Measurements from ENCODE around the gene RIPOR3.
"Not testable (repeated sequence)": the region's sequence is repeated elsewhere in the genome, so short reads cannot be mapped to it uniquely, and the experiment has no call there.

The RIPOR3 gene

DNA sequence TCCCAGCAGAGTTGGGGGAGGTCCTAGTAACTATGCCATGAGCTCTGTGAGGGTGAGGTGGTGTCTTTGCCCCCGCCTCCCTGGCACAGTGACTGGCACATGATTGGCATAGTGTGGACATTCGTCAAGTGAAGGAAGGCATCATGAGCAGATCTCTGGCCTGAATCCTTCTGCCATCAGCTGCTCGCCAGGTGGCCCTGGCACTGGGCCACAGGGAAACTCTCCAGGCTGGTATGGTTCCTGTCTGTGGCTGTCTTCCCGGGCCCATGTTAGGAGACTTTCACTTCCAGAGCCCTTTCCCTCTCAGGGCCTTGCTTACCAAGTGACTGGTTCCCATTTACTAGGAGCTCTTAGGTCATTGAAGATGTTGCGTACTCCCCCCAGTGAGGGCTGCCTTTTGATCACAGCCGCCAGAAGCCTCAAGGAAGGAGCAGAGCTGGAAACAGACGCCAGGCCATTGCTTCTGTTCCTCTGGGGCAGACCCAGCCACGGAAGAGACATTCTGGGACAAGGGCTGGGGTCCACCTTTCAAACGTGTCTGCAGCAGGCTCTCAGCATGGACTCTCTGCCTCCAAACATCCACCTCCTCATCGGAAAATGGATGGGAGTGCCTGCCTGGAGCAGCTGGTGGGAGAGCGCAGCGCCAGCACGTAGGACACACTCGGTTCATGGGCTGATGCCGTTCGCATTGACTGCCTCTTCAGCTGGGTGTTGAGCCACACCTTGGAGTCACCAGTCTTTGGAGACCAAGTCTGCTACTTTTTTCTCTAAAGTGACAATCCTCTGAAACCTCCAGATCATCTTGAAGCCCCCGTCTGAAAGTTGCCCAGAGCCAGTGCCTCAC, 113.9 kb downstream of the RIPOR3 start:
- DNase-seq, result peak in 2 of 51 donors; percentile 16 to 38

DNA sequence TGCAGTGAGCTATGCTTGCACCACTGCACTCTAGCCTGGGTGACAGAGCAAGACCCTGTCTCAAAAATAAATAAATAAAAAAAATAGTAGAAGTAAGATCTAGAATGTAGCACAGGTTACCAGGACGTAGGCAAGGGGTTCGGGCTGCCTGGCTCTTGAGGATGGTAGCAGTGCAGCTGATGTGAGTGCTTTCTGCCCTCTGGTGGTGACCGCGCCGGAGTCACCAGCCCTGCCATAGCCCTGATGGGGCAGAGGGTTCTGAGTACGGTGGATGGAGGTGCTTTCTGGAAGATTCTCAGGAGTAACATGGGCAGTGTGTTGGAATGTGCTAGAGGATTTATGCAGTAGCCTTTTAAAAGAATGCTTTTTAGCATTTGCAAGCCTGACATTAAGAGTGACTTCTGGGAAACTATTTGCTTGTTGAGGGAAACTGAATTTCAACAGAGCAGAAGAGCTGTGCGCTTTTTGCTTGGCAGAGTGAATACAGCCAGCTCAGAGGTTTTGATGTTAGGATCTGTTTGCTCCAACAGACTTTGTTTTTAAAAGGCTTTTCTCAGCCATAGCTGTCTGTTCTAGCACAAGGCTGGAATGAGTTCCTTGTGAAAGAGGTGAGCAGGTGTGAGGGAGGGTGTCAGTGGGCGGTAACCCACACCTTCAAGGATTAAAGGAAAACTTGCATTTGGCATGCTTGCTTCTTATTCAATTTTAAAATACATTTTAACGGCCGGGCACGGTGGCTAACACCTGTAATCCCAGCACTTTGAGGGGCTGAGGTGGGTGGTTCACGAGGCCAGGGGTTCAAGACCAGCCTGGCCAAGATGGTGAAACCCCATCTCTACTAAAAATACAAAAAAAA, 115.2 kb downstream of the RIPOR3 start:
- DNase-seq, result peak in 32 of 51 donors; percentile 10 to 69 (median 44)

DNA sequence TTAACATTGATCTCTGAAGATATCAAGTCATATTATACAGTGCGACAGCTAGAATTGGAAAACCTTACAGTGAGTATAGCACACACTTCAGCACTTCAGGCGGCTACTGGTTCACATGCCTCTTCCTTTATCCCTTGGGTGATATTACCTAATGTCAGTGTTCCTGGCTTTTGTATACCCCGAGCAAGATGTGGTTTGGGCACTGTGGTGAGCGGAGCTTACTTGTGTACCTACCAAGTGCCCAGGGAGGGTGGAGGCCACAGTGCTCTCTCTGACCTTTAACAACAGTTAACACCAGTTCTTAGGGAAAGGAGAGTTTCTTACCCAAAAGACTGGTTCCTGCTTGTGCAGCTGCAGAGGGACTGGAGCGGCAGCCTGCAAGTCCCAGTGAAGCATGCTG, 116.8 kb downstream of the RIPOR3 start:
- DNase-seq, result no peak

DNA sequence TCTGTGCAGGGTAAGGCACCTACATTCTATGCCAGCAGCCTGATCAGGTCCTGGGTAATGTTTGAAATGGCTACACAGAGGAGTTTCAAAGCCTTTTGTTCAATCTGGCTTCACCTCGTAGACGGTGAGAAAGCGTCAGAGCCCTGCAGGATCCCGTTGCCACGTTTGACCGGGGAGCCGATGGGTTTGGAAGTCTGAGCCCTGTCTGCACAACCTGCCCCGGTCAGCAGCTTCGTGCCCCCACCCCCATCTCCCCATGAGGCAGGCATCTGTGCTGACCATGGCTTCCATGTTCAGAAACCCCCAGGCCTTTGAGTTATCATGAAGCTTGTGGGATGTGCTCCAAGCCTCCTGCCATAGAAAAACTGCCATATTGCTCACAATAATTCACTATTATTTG, 117.2 kb downstream of the RIPOR3 start:
- DNase-seq, result no peak

DNA sequence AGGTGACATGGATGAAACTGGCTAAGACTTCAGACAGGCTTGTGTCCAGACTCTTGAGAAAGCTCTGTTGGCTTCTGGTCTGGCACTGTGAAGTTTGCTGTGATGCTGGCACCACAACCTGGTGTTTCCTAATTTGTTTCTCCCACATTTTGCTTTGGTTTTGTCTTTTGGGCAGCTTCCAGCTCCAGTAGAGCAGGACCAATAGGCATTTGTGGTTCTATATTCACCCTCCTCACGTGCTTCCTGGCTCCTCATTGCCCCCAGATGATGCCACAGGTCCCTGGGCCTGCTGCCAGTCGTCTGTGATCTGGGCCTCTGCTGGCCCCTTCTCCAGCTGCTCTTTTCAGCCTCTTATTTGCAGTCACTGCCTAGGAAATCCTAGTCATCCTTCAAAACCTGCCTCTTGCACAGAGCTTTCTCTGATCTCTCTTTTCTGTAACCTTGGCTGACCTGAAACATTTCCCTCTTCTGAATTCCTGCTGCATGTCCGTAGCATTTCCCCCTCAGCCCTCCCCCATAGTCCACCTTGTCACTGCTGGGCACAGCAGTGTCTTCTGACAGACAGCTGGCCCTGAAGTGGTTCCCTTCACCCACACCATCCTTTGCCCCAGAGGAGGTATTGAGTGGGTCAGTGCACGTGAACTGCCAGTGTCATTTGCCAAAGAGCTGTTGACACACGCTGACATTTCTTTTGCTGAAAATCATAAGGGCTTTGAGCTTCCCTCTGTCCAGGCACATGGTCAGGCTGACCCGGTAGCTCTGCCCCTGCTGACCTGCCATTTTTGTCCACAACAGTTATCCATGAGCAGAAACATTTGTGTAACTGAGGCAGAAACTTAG, 118.2 kb downstream of the RIPOR3 start:
- DNase-seq, result peak in 34 of 51 donors; percentile 14 to 76 (median 40)

DNA sequence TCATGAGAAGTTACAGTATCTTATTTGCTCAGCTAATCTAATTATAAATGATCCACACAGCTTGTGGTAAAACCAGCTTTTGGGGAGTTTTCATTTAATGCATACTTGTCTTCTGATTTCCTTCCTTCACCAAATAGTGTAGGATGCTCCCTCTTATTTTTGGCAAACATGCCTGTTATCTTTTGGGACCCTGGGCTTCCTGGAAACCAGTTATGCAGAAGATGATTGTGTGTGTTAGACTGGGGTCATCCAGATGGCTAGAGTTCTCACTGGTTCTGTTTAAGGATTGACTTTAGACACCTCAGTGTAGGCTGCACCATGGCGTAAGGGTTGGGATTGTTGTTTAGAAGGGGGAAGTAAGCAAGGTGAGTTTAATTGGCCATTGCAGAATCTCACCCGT, 119.9 kb downstream of the RIPOR3 start:
- no peak for DNase-seq

DNA sequence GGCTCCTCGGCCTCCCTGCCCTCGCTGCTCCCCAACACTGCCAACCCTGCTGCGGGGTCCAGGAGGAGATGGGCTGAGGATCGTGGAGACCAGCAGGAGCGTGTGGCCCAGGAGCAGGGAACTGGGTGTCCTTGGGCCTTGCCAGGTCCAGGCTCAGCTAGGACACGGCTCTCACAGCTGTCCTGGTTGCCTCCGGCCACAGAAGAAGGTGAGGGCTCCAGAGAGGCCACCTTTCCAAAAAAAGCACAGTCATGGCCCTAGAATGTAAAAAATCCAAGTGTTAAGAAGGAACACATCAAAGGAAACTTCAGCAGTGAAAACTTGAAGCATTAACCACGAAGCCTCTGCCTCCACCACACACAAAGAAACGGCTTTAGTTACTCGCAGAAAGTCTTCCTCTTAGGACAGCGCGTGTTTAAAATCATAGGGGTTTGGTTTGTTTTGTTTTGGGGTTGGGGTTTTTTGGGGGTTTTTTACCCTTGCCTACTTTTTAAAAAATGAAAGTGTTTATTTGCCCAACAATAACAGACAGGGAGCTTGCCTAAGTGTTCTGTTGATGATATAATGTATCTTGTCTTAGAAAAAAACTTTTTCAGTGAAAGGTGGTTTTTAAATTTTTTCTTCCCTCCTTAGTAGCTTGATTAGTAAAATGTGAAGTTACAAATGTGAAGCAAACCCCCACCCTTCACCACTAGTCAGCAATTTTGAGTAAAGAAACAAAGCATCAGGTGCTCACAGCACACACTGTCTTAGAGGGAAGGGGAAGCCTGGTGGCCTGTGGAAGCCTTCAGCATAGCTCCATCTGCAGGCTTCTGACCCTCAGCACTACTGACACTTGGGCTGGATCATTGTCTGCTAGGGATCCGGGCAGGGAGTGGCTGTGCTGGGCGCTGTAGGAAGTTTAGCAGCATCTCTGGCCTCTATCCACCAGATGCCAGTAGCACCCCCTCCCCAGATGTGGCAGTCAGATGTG, 121.2 kb downstream of the RIPOR3 start:
- DNase-seq, result no peak

DNA sequence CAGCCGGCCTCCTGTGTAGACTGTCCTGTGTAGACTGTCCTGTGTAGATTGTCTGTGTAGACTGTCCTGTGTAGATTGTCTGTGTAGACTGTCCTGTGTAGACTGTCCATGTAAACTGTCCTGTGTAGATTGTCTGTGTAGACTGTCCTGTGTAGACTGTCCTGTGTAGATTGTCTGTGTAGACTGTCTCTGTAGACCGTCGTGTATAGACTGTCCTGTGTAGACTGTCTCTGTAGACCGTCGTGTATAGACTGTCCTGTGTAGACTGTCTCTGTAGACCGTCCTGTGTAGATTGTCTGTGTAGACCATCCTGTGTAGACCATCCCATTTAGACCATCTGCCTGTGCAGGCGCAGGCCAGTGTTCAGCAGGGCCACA, 121.9 kb downstream of the RIPOR3 start:
- DNase-seq, result not testable (repeated sequence)

DNA sequence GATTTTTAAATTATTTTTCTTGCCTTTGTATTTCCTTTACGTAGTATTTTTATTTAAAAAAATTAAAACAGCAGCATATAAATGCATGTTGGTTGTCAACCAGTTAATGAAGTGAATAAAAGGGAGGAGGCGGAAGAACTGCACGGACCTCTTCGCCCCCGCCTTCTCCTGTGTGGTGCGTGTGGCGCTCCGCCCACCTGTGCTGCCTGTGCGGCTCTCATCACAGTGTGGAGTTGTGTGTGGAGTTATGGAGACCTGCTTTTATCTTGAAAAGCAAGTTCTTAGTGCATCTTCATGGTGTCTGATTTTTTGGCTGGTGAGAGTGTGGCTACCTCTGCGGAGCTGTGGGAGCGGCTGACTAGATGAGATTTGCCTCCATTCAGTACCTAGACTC, 122.8 kb downstream of the RIPOR3 start:
- DNase-seq, result peak in 2 of 51 donors; percentile 48 to 50

DNA sequence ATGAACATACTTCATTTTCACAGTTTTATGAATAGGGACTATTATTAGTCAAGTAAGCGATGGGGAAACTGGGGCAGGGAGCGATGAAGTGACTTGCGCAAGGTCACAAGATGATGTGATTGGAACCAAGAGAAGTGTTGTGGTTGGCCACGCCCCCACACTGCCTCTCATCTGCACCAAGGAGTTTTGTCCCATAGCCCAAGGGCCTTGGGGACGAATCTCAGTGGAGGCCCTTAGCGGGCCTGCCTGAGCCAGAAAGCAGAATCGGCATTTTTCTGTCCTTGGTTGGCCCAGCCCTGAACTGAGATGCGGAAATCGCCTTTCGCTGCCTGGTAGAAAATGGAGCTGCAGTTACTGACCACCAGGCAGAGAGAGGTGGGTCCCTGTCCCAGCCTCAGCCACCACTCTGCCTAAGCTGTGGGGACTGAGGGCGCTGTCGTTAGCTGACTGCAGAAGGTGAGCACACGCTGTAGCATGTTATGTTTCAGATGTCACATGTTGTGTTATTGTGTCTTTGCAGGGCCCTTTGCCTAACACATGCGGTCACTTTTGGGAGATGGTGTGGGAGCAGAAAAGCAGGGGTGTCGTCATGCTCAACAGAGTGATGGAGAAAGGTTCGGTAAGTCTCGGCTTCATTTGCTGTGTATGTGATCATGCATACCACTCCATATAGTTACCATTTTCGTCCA, 123.3 kb downstream of the RIPOR3 start:
- DNase-seq, result no peak

DNA sequence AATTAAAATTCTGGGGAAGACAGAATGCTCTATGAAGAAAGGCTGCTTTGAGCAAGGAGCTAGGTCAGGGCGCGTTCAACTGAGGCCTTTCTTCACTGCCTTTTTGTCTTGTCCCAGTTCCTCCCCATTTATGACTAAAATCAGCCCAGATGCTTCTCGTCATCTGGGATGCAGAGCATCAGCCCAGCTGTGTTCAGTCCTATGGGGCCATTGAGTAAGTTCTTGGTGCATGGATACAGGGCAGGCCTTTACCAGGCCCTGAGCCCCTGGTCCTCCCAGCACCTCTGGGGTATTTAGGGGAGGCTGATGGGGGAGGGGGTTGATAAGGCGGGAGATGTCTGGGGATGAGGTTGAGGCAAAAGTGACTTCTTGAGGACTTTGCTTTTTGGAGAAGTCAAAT, 125.5 kb downstream of the RIPOR3 start:
- DNase-seq, result no peak

DNA sequence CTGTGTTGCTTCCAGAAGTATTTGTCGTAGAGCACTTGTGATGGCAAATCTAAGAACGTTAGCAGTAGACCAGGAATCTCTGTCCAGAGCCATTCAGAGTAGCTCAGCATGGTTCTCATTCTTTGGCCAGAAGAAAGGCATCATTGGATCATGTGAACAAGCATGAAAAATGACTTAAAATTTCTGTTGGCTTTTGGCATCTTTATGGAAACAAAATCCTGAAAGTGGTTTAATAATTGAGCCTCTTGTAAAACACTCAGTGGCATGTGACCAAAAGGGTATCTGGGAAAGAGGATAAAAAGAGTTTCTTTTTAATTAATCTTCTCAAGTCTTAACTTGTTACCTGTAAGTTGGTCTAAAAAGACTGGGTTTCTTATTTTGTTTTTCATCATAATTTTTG, 126.0 kb downstream of the RIPOR3 start:
- no peak for DNase-seq

DNA sequence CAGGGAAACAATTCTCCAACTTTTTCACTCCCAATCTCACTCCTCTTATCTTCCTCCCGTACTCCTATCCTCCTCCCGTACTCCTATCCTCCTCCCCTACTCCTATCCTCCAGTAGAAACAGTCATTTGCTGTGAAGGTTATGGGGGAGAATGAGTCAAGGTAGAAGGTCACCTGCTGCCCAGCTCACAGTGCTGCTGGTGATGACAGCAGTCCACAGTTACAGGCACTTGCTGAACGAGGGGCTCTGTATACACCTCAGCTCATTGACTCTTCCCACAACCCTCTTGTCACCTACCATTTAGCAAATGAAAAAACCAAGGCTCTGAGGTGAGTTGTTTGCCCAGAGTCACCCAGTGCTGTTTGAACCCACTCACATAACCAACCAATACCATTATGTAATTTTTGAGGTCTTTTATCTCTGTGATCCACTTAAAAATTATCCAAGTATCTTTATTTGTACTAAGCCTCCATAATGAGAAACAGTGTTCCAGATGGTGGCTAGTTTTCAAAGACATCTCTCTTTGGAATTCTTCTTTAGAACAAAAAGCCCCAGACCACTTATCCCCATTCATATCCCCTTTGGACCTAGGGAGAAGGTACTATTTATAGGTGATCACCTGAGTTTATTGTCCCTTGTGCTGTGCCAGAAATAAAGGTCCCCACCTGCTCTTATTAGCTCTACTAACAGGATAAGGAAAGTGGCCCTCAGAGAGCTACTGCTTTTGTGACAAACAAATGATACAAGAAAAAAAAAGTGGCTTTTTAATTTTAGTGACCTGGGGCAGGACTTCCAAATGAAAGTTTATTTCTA, 128.0 kb downstream of the RIPOR3 start:
- no peak for DNase-seq

DNA sequence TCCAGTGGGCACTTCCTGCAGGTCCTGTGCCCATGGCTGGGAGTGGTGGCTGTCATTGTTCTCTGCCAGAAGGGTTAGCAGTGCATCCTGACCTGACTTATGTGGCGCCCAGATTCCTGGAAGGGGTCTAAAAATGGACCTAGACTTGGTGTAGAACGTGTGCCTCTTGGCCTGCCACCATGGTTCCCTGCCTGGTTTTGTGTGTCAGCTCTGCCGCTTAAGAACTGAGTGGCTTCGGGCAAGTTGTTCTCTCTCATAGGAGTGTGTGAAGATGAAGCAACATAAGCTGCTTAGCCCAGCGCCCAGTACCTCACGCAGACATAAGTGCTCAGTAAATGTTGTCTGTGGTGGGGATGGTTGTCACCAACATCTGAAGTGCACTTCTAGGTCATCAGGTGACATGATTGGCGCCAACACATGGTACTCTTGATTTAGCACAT, 129.1 kb downstream of the RIPOR3 start:
- DNase-seq, result no peak

DNA sequence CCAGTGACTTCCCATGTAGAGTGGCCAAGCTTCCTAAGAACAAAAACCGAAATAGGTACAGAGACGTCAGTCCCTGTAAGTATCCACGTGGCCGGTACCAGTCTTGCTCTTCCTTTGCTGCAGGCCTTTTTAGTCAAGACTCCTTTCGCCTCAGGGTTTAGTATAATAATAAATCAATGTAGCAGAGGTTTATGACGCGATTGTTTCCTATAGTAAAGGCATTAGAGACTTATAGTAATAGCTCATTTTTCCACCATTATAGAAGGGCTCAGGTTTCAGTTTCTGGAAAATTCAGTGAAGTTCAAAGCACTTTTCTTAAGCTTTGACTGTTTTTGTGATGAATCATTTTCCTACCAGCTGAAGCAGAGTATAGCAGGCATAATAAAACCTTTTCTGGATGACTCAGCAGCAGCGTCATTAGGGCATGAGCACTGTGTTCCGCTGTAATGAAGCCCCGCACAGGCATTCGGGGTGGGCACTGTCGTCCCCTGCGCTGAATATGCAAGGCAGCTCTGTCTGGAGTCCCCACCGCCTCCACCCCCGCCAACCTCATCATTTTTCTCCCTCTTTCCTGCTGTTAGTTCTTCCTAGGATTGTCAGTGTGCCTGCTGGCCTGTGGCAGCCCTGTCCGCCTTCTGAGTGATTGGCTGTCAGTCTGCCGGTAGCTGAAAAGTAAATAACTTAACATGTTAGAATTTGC, 129.8 kb downstream of the RIPOR3 start:
- peak in 11 of 51 donors; percentile 10 to 83 (median 21) for DNase-seq

DNA sequence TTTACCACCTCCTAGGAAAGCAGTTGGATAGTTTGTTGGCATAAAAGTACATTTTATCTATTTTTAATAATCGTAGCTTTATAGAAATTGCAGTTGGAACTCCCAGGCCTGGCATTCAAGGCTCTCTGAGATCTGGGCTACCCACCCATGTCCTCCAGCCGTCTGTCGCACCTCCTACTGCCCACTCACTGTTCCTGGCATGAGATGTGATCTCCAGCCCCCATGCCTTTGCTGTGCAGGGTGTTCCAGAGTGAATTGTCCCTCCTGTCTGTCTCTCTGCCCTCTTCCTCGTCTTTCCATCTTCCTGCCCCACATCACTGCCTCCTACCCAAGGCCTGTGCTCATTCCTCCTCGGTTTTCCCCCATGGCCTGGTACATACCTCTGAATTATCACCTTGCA, 130.5 kb downstream of the RIPOR3 start:
- peak in 1 of 51 donors; percentile 55 for DNase-seq

DNA sequence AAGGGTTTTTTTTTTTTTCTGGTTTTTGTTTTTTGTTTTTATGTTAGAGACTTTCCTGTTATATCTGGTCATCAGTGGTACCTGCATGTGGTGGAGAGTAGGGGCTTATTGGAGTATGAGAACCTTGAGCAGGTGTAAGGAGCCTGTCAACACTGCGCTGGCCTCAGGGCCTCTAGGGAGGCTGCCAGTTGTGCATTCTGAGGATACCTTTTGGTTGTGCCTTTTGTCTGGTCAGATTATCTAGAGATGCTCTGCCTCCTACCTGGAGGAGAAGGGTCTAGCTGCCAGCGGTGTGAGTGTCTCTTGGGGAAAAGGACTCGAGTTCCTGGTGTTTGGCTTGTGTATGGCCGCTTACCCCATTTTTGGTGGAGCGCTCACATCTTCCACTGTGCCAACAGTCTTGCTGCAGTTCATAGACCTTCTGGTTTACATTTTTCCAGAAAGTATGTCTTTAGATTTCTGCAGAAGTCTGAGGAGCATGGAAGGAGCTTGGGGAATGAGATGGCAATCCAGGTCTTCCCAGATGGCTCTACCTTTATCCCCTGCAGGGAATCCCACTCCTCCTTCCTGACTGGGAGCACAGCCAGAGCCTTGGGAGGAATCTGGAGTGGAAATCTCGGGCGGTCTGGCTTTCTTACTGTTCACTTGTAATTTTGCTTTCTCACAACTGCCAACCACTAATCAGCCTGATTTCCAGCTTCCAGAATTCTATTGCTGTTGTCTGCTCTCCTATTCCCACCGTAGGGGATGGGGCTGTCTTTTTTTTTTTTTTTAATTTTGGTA, 131.3 kb downstream of the RIPOR3 start:
- no peak for DNase-seq
